Medulla oblongata (tissue), 1 donor: ENCODE results near the gene ACO2.
A peak's percentile ranks its signal among the peaks of the same experiment; 100 is the strongest.

Source experiments
- DNase-seq: peaks from one replicate; pipeline ENCODE4 v3.0.0-alpha.2; 2015; ENCODE audit errors: extremely low spot score

ACO2 gene

DNA sequence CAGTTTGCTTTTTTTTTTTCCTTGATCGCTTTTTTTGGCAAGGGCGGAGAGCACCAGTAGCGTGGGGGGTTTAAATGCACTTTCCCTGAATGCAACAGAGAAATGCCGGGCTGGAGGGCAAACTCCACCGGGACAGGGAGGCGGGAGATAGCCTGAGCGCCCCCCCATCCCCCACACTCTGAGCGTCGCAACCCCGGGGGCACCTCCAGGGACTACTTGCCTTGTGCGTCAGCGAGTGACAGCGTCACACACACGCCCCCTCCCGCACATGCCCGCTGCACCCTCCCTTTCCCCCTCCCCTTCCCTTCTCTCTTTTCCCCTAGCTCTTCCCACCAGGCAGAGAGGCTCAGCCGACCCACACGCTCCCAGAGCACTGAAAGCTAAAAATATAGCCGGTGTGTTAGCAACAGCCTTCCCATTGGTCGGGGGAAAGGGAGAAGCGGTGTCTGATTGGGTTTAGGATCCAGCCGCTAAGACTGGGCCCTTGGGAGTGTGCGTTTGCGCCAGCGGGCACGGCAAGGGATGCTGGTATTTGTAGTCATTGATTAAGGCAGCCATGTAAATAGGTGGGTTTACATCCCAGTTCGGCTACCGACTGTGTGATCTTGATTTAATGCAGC, 20.6 kb upstream of the ACO2 start:
- DNase-seq, result peak; percentile 100

- DNase-seq, result no peak
Measured at GRCh38 chr22:41458161-41458728, 10.7 kb upstream of the ACO2 start.

DNA sequence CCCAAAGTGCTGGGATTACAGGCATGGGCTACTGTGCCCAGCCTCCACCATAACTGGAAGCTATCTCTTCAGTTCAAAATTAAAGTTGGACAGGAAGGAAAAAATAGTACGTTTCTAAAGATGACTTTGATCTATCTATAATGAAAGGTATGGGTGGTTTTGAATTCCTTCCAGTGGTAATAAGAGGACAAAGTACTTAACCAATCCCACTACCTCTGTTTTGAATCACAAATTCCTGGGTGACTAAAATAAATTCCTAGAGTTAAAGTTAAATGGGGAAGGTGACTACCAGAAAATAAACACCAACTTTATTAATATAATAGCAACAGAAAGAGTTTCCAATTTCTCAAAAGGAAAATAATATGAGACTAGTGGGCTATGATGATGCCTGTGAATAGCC, 9.5 kb upstream of the ACO2 start:
- no peak for DNase-seq

GRCh38 chr22:41460071-41460470, 8.8 kb upstream of the ACO2 start:
- DNase-seq, result peak; percentile 78

- no peak for DNase-seq
Measured at GRCh38 chr22:41461901-41462300, 7.0 kb upstream of the ACO2 start.

DNA sequence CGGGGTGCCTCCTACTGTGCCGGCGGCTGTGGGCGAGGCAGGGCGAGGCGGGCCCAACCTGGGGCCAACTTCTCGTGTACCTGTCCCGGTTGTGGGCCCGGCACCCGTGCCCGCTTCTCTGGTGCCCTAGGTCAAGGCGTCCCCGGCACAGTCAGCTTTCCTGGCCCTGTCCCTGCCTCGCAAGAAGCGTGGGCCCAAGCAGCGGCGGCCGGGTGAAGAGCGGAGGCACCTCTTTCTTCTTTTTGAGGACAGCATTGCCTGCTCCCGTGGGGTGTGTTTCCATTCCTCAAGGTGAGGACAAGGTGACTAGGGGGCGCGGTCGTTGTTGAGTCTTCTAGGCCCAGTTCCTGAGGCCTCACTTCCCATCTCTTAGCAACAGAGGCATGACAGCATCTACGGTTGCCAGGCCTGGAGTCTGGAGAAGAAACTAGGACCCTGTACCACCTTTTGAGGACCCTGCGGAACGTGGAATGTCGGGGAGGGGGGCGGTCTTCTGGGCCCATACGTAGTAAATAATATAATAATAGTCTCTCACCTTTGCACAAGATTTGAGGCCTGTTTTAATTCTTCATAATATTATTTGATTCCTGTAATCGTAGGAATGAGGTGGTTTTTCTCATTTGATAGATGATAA, 418 bp downstream of the ACO2 start:
- peak; percentile 24 for DNase-seq

DNA sequence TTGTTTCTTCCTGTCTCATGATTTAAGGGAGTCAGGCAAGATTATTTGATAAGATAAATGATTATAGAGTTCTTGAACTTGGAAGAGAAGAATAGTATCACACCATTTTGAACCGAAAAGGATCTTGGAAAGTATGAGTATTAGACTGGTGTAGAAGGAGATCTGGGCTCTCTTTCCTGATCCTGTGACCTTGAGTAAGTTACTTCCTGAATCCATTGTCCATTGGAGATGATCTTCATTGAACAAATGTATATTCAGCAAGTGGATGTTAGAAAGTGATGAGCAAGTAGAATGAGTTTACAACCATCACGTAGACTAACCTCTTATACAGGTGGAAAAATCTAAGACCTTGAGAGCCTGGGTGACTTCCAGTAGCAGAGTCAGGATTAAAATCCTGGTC, 2.0 kb downstream of the ACO2 start:
- no peak for DNase-seq

- DNase-seq, result no peak
Measured at GRCh38 chr22:41471568-41471967, 2.7 kb downstream of the ACO2 start.

DNA sequence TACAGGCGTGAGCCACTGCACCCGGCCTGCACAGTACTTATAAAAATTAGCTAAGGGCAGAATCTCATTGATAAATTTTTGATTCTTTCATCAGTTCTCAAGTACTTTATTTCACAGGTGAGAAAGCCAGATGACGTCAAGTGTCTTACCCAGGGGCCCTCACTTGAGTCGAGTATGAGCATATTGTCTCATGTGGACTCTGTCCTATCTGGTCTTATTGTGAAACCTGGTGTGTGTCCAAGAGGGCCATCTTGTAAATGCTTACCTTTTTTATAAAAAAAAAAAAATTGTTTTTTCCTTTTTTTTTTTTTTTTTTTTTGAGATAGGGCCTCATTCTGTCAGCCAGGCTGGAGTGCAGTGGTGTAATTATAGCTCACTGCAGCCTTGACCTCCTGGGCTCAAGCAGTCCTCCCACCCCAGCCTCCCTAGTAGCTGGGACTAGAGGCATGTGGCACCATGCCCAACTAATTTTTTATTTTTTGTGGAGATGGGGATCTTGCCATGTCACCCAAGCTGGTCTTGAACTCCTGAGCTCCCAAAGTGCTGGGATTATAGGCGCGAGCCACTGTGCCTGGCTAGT, 6.0 kb downstream of the ACO2 start:
- DNase-seq, result no peak

DNA sequence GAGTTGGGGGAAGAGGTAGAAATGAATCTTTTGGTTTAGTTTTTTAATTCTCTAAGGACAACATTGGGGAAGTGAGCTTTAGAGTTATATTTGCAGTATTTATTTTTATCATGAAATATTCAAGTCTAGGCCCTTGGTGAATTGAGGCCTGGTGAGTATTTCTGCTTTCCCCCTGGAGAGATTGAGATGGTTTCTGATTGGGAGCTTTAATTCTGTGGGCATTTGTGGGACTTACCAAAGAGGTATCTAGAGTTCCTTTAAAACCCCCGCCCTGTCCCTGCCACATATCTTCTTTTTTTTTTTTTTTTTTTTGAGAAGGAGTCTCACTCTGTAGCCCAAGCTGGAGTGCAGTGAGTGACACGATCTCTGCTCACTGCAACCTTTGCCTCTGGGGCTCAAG, 9.6 kb downstream of the ACO2 start:
- DNase-seq, result no peak

DNA sequence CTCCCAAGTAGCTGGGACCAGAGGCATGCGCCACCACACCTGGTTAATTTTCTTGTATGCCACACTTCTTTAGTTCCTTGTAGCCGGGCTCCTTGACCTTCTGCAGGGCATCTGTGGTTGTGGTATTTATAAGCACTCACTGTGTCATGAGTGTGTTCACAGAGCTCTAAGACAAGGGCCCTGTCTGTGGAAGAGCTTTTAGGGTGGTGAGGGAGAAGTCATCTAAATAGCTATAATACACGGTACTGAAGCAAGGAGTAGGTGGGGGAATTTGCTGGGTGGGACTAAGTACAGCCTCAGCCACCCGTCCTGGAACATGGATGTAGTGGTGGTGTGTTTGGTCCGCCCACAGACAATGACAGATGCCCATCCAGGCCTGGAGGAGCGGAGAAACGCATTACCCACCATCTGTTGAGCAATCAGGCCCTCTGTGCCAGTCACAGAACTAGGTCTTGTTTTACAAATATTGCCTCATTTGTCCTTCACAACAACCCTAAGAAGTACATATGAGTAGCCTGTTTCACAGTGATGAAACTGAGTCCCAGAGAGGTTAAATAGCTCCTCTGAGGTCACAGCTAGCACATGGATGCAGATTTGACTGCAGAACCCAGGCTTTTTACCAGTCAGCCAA, 10.1 kb downstream of the ACO2 start:
- no peak for DNase-seq

- DNase-seq, result peak; percentile 91
Measured at GRCh38 chr22:41479671-41480396, 10.9 kb downstream of the ACO2 start.

GRCh38 chr22:41480397-41480735, 11.4 kb downstream of the ACO2 start:
- DNase-seq, result peak; percentile 18

- peak; percentile 73 for DNase-seq
Measured at GRCh38 chr22:41481131-41481830, 12.4 kb downstream of the ACO2 start.

DNA sequence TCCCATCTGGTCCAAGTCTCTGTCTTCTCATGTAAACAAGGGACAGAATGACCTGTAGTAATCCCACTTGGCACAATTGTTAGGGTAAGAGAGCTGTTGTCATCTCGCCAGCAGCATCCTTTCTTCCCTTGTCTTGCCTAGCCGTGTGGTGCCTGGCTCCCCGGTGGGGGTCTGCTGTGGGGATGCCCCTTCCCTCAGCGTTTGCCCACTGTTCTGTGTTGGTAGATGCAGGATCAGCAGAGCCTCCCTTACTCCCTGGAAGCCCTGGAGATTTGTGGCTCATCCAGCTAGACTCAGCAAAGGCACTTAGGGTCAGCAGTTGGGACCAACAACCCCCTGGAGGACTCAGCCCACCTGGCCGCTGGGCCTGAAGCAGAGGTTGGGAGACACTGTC, 13.0 kb downstream of the ACO2 start:
- DNase-seq, result no peak

- no peak for DNase-seq
Measured at GRCh38 chr22:41482319-41482935, 13.5 kb downstream of the ACO2 start.

GRCh38 chr22:41485033-41485432, 16.1 kb downstream of the ACO2 start:
- no peak for DNase-seq

GRCh38 chr22:41487037-41487935, 18.4 kb downstream of the ACO2 start:
- peak; percentile 34 for DNase-seq

DNA sequence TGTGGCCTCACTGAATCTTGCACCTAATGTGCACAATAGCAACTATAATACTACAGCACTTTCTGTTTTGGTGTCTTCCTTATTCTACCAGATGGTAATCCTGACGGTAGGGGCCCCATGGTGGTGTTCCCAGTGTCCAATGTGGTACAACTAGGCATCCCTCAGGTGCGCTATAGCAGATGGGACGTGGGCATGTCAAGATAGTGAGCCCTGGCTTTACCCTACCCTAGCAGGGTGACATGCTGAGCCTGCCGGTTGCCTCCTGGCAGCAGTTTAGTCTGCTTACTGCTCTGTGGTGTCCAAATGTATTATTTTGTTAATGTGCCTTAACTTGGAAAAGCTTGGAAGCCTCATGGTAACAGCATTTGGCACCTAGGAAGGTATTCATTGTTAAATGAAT, 19.2 kb downstream of the ACO2 start:
- DNase-seq, result no peak
